H1 (cell line): ENCODE measurements around the gene LGALS9. TPM values are rescaled to one million over a fixed set of nuclear protein-coding genes. Genes with fewer than 3 reads are reported as not detected.

Experiments
- JUND ChIP-seq: IDR thresholded peaks from 2 replicates; pipeline ENCODE4 v1.6.1; 2011; ENCODE audit warnings: mild to moderate bottlenecking, improper control_type of control experiment, low read length
- polyA plus RNA-seq, 7 experiments: library from polyadenylated mRNA; depleted of rRNA in 3 of 7; stranded (reverse) in 5 of 7; unstranded in 2 of 7; fragments of >200 nt in 5 of 7; fragments of 200-250 nt in 2 of 7; gene quantifications; 1 replicate in 5 of 7; 2 replicates in 1 of 7; 4 replicates in 1 of 7; pipeline versions ENCODE4 v1.2.1 to v1.2.3, GENCODE V29; 2011 to 2013; ENCODE audit warnings: missing spikeins in 2 of 7, mixed read lengths in 2 of 7
- total RNA-seq: library from RNA; stranded (reverse); fragmentation: NEBNext Ultra II Directional; extraction: Animal tissue kit (Norgen Biotek cat#: 25700); gene quantifications from 2 replicates; pipeline ENCODE4 v1.2.1, GENCODE V29; 2021

Gene LGALS9
- total and polyA plus RNA-seq, 2 of the 8 experiments (the other 6 are each of a cell fraction or from before 2014, with no cell fraction given): 0.95 to 1.7 TPM

GRCh38 chr17:27612160-27612770 lies 18.7 kb upstream of the LGALS9 start (continued):
- TF ChIP-seq JUND: no peak
